ENCODE results near the gene FHIT. TPM values are rescaled to one million over a fixed set of nuclear protein-coding genes. Genes with fewer than 3 reads are reported as not detected.

Gene FHIT
- total RNA-seq, 1 experiment from 2014 or later, result 9.8 TPM

DNA sequence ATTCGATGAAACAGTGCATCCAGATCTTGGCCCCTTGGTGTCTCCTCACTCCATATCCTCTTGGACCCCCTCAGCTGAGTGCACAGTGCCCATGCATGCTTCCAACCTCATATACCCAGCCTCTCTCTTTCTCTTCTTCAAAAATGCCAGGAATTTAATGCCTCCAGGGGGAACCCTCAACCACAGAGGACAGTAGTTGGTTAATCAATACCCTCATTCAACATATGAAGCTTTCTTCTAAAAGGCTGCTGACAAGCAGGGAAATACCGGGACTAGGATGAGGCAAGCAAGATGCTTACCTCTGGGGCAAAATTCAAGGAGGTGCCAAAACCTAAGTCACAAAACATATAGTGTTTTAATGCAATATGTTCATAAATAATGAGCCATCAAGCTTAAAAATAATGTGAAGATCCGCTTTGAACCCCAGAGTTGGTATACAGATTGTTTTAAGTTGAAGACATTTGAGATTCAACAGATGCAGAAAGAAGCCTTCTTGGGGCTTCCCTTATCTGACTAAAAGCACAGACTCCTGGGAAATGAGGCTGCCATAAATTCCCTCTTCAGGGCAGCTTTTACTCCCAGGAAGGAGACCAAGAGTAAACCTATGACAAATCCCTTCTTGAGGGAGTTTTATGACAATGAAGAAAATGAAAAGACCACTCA lies 48.2 kb upstream of the FHIT start:
- no peak for DNase-seq
- intact Hi-C loops (cut with micrococcal nuclease; ENCODE audit: unreplicated experiment), result no loop called here
- Histone ChIP-seq H3F3A (ENCODE audit: insufficient read depth, low read depth) (no peaks in the 10 kb centered on the region), H2AFZ (no peak overlapping the region), H3K79me2 (ENCODE audit: low read depth) (no peaks in the 10 kb centered on the region), H3K36me3 (ENCODE audit: low read depth) (no peaks in the 10 kb centered on the region), H3K9me3 (ENCODE audit: insufficient read depth, low read depth) (no peaks in the 10 kb centered on the region), H3K4me2 (no peak overlapping the region), H3K9me2 (ENCODE audit: insufficient read depth) (no peaks in the 10 kb centered on the region), H3K4me3 (no peak overlapping the region), H3K27me3 (ENCODE audit: insufficient read depth, low read depth) (no peaks in the 10 kb centered on the region; the same call in 1 of the 2 replicates), H4K20me1 (ENCODE audit: insufficient read depth) (no peaks in the 10 kb centered on the region), H3K27ac (no peak overlapping the region), H3K4me1 (replicated peaks; ENCODE audit: insufficient read depth) (no peaks in the 10 kb centered on the region)
- ChIA-PET CTCF (no interaction called here), POLR2A (ENCODE audit: unreplicated experiment) (no interaction called here)
- no TSS peak for BruUV-seq (replicated peaks)
- no peak for TF ChIP-seq EZH2 (IDR thresholded peaks at IDR 0.05; ENCODE audit: low read depth)
- TF ChIP-seq, protein P1, sequence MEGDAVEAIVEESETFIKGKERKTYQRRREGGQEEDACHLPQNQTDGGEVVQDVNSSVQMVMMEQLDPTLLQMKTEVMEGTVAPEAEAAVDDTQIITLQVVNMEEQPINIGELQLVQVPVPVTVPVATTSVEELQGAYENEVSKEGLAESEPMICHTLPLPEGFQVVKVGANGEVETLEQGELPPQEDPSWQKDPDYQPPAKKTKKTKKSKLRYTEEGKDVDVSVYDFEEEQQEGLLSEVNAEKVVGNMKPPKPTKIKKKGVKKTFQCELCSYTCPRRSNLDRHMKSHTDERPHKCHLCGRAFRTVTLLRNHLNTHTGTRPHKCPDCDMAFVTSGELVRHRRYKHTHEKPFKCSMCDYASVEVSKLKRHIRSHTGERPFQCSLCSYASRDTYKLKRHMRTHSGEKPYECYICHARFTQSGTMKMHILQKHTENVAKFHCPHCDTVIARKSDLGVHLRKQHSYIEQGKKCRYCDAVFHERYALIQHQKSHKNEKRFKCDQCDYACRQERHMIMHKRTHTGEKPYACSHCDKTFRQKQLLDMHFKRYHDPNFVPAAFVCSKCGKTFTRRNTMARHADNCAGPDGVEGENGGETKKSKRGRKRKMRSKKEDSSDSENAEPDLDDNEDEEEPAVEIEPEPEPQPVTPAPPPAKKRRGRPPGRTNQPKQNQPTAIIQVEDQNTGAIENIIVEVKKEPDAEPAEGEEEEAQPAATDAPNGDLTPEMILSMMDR (conservative IDR thresholded peaks at IDR 0.05), result no peak

GRCh38 chr3:61297821-61298220 lies 46.6 kb upstream of the FHIT start:
- ChIA-PET CTCF (interaction anchor here (0.5 kb wide), 1 partner anchor 15 kb away, joined by 3 read pairs; no protein-coding TSS in a partner anchor), POLR2A (ENCODE audit: unreplicated experiment) (no interaction called here)
- Histone ChIP-seq H2AFZ (no peak overlapping the region), H3K9me2 (ENCODE audit: insufficient read depth) (no peaks in the 10 kb centered on the region), H3F3A (ENCODE audit: insufficient read depth, low read depth) (no peaks in the 10 kb centered on the region), H3K9me3 (ENCODE audit: insufficient read depth, low read depth) (no peaks in the 10 kb centered on the region), H3K4me2 (no peak overlapping the region), H3K36me3 (ENCODE audit: low read depth) (no peaks in the 10 kb centered on the region), H3K79me2 (ENCODE audit: low read depth) (no peaks in the 10 kb centered on the region), H3K4me1 (replicated peaks; ENCODE audit: insufficient read depth) (no peaks in the 10 kb centered on the region), H4K20me1 (ENCODE audit: insufficient read depth) (no peaks in the 10 kb centered on the region), H3K27ac (no peak overlapping the region), H3K4me3 (no peak overlapping the region), H3K27me3 (ENCODE audit: insufficient read depth, low read depth) (no peaks in the 10 kb centered on the region; the same call in 1 of the 2 replicates)
- no peak for DNase-seq
- BruUV-seq (replicated peaks), result no TSS peak
- intact Hi-C loops (cut with micrococcal nuclease; ENCODE audit: unreplicated experiment), result no loop called here
- TF ChIP-seq EZH2 (IDR thresholded peaks at IDR 0.05; ENCODE audit: low read depth), result no peak
- TF ChIP-seq, protein P1 (conservative IDR thresholded peaks at IDR 0.05), result no peak

GRCh38 chr3:61288446-61288845 lies 37.2 kb upstream of the FHIT start:
- no peak for DNase-seq
- TF ChIP-seq EZH2 (IDR thresholded peaks at IDR 0.05; ENCODE audit: low read depth), result no peak
- TF ChIP-seq, protein P1 (conservative IDR thresholded peaks at IDR 0.05), result no peak
- Histone ChIP-seq H3K79me2 (ENCODE audit: low read depth) (no peaks in the 10 kb centered on the region), H3K36me3 (ENCODE audit: low read depth) (no peaks in the 10 kb centered on the region), H3K4me1 (replicated peaks; ENCODE audit: insufficient read depth) (no peaks in the 10 kb centered on the region), H3F3A (ENCODE audit: insufficient read depth, low read depth) (no peaks in the 10 kb centered on the region), H3K4me3 (no peak overlapping the region), H3K4me2 (no peak overlapping the region), H3K9me2 (ENCODE audit: insufficient read depth) (no peaks in the 10 kb centered on the region), H3K27ac (no peak overlapping the region), H3K9me3 (ENCODE audit: insufficient read depth, low read depth) (no peaks in the 10 kb centered on the region), H4K20me1 (ENCODE audit: insufficient read depth) (no peaks in the 10 kb centered on the region), H2AFZ (no peak overlapping the region), H3K27me3 (ENCODE audit: insufficient read depth, low read depth) (no peaks in the 10 kb centered on the region)
- CTCF ChIA-PET, result no interaction called here
- BruUV-seq (replicated peaks), result no TSS peak
- intact Hi-C loops (cut with micrococcal nuclease; ENCODE audit: unreplicated experiment), result no loop called here
- POLR2A ChIA-PET (ENCODE audit: unreplicated experiment), result no interaction called here

All from PC-9 (cell line).